Stomach (tissue), 4 donors: ENCODE data around the gene MAGEA12.
"Not testable (repeated sequence)": the region's sequence is repeated elsewhere in the genome, so short reads cannot be mapped to it uniquely, and the experiment has no call there.

Source experiments
- EP300 ChIP-seq: sonication (generic); formaldehyde crosslinking; IDR thresholded peaks from one replicate; pipeline ENCODE4 v1.6.1; 2017; ENCODE audit warnings: antibody characterized with exemption
- POLR2A ChIP-seq, 4 donors: fragments of 450-650 bp; IDR thresholded peaks; one replicate each; pipeline ENCODE4 v1.6.1; 2016; ENCODE audit warnings: antibody characterized with exemption in 4 of 4, control low read depth in 2 of 4, mild to moderate bottlenecking in 1 of 4, moderate library complexity in 1 of 4
- POLR2AphosphoS5 ChIP-seq, 3 donors: sonication (generic); formaldehyde crosslinking; IDR thresholded peaks; one replicate each; pipeline ENCODE4 v1.6.1; 2016; ENCODE audit warnings: antibody characterized with exemption in 3 of 3
- TF ChIP-seq, protein P1 (sequence below), 7 experiments: fragments of 450-650 bp in 4 of 7; fragments of 200-600 bp in 3 of 7; sonication (generic) in 3 of 7; IDR thresholded peaks; one replicate each; pipeline ENCODE4 v1.5.1; 2016 to 2019; ENCODE audit warnings: antibody characterized with exemption in 7 of 7, control low read depth in 2 of 7, mild to moderate bottlenecking in 1 of 7

DNA sequence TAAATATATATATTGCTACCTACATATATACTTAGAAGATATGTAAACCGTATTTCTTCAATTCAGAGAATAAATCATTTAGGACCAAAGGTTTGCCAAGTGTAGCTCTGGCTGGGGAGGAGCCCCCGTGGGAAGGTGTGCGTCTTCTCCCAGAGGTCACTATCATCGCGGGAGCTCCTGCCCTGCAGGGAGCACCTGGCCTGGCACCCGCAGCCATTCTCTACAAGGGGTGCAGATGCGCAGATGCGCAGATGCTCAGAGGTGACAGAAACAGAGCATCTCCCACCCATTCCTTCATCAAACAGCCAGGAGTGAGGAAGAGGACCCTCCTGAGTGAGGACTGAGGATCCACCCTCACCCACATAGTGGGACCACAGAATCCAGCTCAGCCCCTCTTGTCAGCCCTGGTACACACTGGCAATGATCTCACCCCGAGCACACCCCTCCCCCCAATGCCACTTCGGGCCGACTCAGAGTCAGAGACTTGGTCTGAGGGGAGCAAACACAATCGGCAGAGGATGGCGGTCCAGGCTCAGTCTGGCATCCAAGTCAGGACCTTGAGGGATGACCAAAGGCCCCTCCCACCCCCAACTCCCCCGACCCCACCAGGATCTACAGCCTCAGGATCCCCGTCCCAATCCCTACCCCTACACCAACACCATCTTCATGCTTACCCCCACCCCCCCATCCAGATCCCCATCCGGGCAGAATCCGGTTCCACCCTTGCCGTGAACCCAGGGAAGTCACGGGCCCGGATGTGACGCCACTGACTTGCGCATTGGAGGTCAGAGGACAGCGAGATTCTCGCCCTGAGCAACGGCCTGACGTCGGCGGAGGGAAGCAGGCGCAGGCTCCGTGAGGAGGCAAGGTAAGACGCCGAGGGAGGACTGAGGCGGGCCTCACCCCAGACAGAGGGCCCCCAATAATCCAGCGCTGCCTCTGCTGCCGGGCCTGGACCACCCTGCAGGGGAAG is 19.5 kb upstream of the MAGEA12 start, which contains the start of gene MAGEA2B:
- TF ChIP-seq POLR2A (IDR thresholded peaks at IDR 0.05); POLR2AphosphoS5 (IDR thresholded peaks at IDR 0.05); EP300: not testable (repeated sequence)
- TF ChIP-seq, protein P1, sequence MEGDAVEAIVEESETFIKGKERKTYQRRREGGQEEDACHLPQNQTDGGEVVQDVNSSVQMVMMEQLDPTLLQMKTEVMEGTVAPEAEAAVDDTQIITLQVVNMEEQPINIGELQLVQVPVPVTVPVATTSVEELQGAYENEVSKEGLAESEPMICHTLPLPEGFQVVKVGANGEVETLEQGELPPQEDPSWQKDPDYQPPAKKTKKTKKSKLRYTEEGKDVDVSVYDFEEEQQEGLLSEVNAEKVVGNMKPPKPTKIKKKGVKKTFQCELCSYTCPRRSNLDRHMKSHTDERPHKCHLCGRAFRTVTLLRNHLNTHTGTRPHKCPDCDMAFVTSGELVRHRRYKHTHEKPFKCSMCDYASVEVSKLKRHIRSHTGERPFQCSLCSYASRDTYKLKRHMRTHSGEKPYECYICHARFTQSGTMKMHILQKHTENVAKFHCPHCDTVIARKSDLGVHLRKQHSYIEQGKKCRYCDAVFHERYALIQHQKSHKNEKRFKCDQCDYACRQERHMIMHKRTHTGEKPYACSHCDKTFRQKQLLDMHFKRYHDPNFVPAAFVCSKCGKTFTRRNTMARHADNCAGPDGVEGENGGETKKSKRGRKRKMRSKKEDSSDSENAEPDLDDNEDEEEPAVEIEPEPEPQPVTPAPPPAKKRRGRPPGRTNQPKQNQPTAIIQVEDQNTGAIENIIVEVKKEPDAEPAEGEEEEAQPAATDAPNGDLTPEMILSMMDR (IDR thresholded peaks at IDR 0.05): not testable (repeated sequence)
